Measurements from ENCODE around the gene WDR5B.

DNA sequence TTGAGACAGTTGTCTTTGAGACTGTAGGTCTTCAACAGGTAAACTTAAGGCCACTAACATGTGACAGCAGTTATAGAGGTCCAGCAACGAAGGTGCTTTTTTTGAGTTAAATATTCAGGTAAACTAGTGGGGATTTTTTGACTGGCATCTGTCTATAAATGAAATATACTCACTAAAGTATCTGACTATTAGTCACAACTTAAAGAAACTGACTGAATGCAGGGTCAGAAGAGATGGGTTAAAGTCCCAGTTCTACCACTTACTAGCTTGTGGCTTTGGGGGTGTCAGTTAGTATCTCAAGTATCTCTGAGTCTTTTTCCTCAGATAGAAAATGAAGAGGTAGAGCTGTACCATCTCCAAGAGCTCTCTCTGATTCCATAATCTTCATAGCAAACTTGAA, 50.8 kb downstream of the WDR5B start:
- TF ChIP-seq POLR2AphosphoS5 (IDR thresholded peaks at IDR 0.05; ENCODE audit: borderline replicate concordance, low read depth, low read length), result no peak
- no peak for TF ChIP-seq EZH2 (IDR thresholded peaks at IDR 0.05)
